ENCODE measurements around the gene PDSS2. TPM values are rescaled to one million over a fixed set of nuclear protein-coding genes. Genes with fewer than 3 reads are reported as not detected.
"Not testable (repeated sequence)": the region's sequence is repeated elsewhere in the genome, so short reads cannot be mapped to it uniquely, and the experiment has no call there.

The PDSS2 gene
- total RNA-seq, 1 experiment from 2014 or later, result 12.1 TPM

- not testable (repeated sequence) for H3K56ac ChIP-seq (ENCODE audit: insufficient read length, low read depth, low read length); H2BK20ac ChIP-seq (ENCODE audit: low read depth, low read length, poor library complexity, severe bottlenecking); H3K4ac ChIP-seq (ENCODE audit: low read depth, low read length); H2AFZ ChIP-seq (ENCODE audit: low read length); H3K14ac ChIP-seq (ENCODE audit: insufficient read depth, low read length); H2BK15ac ChIP-seq (ENCODE audit: low read depth, low read length); H3K4me1 Mint-ChIP-seq; H3K79me1 ChIP-seq (ENCODE audit: insufficient read depth, low read depth, low read length, poor library complexity, severe bottlenecking); H3K23me2 ChIP-seq (ENCODE audit: insufficient read length, low read depth, low read length, poor library complexity, severe bottlenecking); H2AK5ac ChIP-seq (ENCODE audit: insufficient read length, low read length); H3K4me2 ChIP-seq (ENCODE audit: insufficient read depth, insufficient read length, low read length); H3T11ph ChIP-seq (ENCODE audit: low read length); H3K4me3 Mint-ChIP-seq; H3K18ac ChIP-seq (ENCODE audit: insufficient read length, low read depth, low read length); H2BK5ac ChIP-seq (ENCODE audit: insufficient read length, low read length); H3K27ac ChIP-seq (ENCODE audit: insufficient read length, low read depth, low read length); DNase-seq; H4K91ac ChIP-seq (ENCODE audit: insufficient read length, low read depth, low read length); H3K27me3 Mint-ChIP-seq (ENCODE audit: low read depth); H3K9me3 ChIP-seq (ENCODE audit: control insufficient read depth, low read depth, low read length); H3K9me3 Mint-ChIP-seq; H3K79me2 ChIP-seq (ENCODE audit: insufficient read depth, low read length); H3K4me1 ChIP-seq (ENCODE audit: insufficient read depth, low read length); H4K5ac ChIP-seq (ENCODE audit: insufficient read length, low read depth, low read length); H3K27me3 ChIP-seq (ENCODE audit: insufficient read depth, low read length); H2BK12ac ChIP-seq (ENCODE audit: insufficient read length, low read depth, low read length); H2BK120ac ChIP-seq (ENCODE audit: low read depth, low read length, poor library complexity, severe bottlenecking); H4K20me1 ChIP-seq (ENCODE audit: control insufficient read depth, insufficient read depth, insufficient read length); H3K23ac ChIP-seq (ENCODE audit: insufficient read length, low read depth, low read length); H4K8ac ChIP-seq (replicated peaks; ENCODE audit: insufficient read length, low read depth, low read length); H3K9ac ChIP-seq (ENCODE audit: extremely low read depth, insufficient read length, low read length)
- peaks cover 0 to 11% (median 0%) of the 10 kb centered on the region in 3 experiments; a peak in 1 of 7 replicates for H3K36me3 Mint-ChIP-seq (ENCODE audit: insufficient read depth in 1 of 3, low read depth in 3 of 3)
- H3K27ac Mint-ChIP-seq, result peak overlapping the region in 1 of 3 experiments; percentile 52; a peak in 1 of 7 replicates
- WGBS (ENCODE audit: extremely low coverage, insufficient read length, low lambda C conversion rate), result no CpG with 5 or more reads among the region's 14 CpGs
These were observed 324.2 kb downstream of the PDSS2 start for GRCh38 chr6:107135048-107135680.
